ENCODE data around the gene RELL2.

Gene RELL2

GRCh38 chr5:141647242-141647641 lies 10.4 kb downstream of the RELL2 start:
- no peak for DNase-seq

GRCh38 chr5:141647851-141648250 lies 11.1 kb downstream of the RELL2 start:
- DNase-seq: no peak

GRCh38 chr5:141649056-141649688 lies 12.4 kb downstream of the RELL2 start:
- DNase-seq: peak in 1 of 58 donors; percentile 22

DNA sequence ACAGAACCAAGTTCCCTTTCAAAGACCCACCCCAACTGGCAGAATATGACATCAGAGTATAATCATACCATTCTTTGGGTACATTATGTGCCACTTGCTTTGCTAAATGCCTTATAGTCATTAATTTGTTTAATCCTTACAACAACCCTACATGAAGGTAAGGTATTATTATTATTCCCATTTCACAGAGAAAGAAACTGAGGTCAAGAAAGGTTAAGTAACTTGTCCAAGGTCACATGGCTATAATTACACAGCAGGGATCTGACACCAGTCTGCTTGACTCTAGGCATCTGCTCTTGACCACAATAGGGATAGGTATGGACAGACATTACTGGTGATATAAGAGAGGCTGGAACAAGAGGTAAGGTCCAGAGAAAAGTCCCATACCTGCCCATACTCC lies 13.2 kb downstream of the RELL2 start:
- no peak for DNase-seq

GRCh38 chr5:141650851-141651727 lies 14.3 kb downstream of the RELL2 start, which contains the start of gene FCHSD1:
TSS of gene FCHSD1 (minus strand) at chr5:141651418. CDS start at chr5:141651368, 50 bp downstream.
- peak in 56 of 58 donors; percentile 16 to 86 (median 70) for DNase-seq

DNA sequence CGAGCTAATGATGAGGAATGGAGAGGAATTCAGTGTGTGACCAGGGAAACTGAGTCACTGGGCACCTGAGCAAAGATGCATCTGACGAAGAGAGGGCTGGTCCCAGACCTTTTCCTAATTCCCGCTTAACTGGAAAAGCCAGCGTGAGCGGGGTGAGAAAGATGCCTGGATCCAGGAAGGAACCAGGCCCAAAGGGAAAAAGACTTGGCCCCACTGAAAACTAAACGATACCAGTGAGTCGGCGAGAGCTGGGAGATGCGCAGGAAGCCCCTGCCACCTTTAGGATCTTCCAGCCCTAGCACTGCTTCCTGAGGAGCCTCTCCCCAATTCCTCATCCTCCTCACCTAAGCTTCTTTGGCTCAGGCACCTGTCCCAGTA lies 14.9 kb downstream of the RELL2 start:
- no peak for DNase-seq

- DNase-seq: no peak
Measured at GRCh38 chr5:141654298-141654697, 17.5 kb downstream of the RELL2 start.

- no peak for DNase-seq
Measured at GRCh38 chr5:141655020-141655419, 18.2 kb downstream of the RELL2 start.

- no peak for DNase-seq
Measured at GRCh38 chr5:141656396-141656795, 19.6 kb downstream of the RELL2 start.

GRCh38 chr5:141657404-141657803 lies 20.6 kb downstream of the RELL2 start:
- DNase-seq: no peak

GRCh38 chr5:141657937-141658545 lies 21.2 kb downstream of the RELL2 start:
- no peak for DNase-seq

DNA sequence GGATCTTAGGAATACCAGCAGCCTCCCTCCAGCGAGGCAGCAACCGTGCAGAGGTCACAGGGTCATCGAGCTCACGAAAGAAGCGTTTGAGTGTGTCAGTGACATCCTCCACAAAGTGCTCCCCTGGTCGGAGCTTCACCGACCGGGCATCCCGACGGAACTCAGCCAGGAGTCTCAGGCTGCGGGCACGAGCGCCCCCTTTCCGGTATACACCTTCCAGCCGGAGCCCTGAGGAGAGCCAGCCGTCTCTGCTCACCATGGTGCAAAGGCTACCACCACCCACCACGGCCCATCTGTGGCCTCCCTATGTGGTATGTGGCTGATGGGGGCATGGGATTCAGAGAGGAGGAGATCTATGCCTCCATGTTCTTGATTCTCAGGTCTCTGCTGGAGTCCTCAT lies 25.2 kb downstream of the RELL2 start:
- DNase-seq: no peak

DNA sequence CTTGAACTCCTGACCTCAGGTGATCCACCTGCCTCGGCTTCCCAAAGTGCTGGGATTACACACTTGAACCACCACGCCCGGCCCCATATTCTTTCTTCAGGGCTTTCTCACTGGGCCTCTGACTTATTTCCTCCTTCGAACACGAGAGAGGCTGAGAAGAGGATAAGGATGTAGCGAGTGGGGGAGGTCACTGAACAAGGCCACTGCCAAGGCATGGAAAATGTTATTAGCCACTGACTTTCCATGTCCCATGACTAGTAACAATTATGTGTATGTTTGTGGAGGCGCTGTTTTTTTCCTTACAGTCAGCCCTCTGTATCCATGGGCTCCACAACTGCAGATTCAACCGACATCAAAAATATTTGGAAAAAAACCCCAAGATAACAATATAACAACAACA lies 26.7 kb downstream of the RELL2 start:
- no peak for DNase-seq

GRCh38 chr5:141664733-141665461 lies 28.1 kb downstream of the RELL2 start:
- DNase-seq: peak in 51 of 58 donors; percentile 15 to 80 (median 47)

DNA sequence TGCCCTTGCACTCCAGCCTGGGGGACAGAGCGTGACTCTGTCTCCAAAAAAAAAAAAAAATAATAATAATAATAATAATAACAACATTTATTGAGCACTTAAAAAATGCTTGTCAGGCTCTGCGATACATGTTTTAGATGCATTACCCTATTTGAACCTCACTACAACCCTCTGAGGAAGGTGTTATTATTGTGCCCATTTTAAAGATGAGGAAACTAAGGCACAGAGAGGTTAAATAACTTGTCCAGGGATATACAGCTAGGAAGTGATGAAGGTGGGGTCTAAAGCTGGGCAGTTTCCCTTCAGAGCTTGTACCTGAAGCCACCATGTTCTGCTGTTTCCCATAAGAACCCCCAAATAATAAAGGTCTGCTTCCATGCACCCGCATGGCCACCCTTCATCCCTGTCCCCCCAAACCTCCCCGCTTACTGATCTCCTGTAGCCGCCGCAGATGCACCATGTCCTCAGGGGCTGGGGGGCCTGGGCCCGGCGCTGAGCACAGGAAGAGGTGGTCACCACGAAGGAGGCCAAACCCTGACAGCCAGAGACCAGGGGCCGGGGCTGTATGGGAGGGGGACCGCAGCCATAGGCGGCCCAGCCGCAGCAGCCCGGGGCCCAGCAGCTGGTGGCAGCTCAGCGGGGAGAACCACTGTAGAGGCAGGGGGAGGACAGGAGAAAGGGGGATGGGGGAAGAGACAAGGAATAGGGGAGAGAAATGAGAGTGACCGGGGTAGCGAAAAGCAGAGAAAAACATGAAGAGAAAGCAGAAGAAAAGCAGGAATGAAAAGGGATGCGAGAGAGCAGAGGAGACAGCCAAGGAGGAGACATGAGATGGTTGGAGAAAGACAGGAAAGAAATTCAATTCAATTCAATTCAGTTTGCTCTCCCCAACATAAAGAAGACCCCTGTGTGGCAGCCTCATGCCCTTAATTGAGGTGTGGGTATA lies 29.5 kb downstream of the RELL2 start:
- no peak for DNase-seq

- DNase-seq: peak in 1 of 58 donors; percentile 30
Measured at GRCh38 chr5:141668601-141669265, 31.9 kb downstream of the RELL2 start.

DNA sequence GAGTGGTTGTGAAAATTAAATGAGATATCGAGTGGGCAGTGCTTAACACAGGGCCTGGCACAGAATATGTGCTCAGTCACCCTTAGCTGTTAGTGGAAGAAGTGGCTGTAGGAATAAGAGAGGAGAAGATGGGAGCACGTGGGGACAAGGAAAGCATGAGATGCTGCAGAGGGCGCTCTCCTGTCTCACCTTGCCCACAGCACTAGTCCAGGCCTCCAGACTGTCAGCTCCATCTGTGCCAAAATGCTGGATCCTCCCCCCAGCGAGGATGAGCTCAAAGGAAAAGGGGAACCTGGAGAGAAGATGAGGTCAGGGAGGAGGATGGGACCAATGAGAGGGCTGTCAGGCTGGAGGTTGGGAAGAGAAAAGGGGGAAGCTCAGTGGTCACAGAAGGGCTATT lies 32.7 kb downstream of the RELL2 start:
- DNase-seq: peak in 4 of 58 donors; percentile 7 to 16 (median 12)

GRCh38 chr5:141672071-141672840 lies 35.5 kb downstream of the RELL2 start:
- no peak for DNase-seq

Measured in anterior cingulate cortex (tissue), 58 donors.